Liver (tissue), 3 donors: ENCODE measurements around the gene AKAP13.

Experiments used
- CTCF ChIP-seq: fragments of 150-350 bp; IDR thresholded peaks from 2 replicates; pipeline ENCODE4 v1.5.1; 2017; ENCODE audit warnings: improper control_type of control experiment, low read depth, low read length; ENCODE audit not compliant: missing input control
- FOXA1 ChIP-seq: IDR thresholded peaks from 2 replicates; pipeline ENCODE4 v1.6.1; 2016; ENCODE audit warnings: antibody characterized with exemption
- HNF4A ChIP-seq, 2 donors: conservative IDR thresholded peaks; 2 replicates each; pipeline ENCODE4 v1.6.1; 2016; ENCODE audit warnings: antibody characterized with exemption in 2 of 2, mild to moderate bottlenecking in 2 of 2
- JUND ChIP-seq, 2 donors: IDR thresholded peaks; 2 replicates each; pipeline ENCODE4 v1.6.1; 2016; ENCODE audit warnings: antibody characterized with exemption in 2 of 2
- RAD21 ChIP-seq, 2 donors: IDR thresholded peaks; 2 replicates each; pipeline ENCODE4 v1.6.1; 2016; ENCODE audit warnings: antibody characterized with exemption in 2 of 2, mild to moderate bottlenecking in 2 of 2
- REST ChIP-seq: IDR thresholded peaks from 2 replicates; pipeline ENCODE4 v1.6.1; 2016; ENCODE audit warnings: antibody characterized with exemption, mild to moderate bottlenecking
- SP1 ChIP-seq: IDR thresholded peaks from 2 replicates; pipeline ENCODE4 v1.6.1; 2018; ENCODE audit warnings: antibody characterized with exemption, mild to moderate bottlenecking
- YY1 ChIP-seq: IDR thresholded peaks from 2 replicates; pipeline ENCODE4 v1.6.1; 2016; ENCODE audit warnings: antibody characterized with exemption, mild to moderate bottlenecking
- donor health status: healthy.
- donor health status: healthy.

GRCh38 chr15:85750319-85751290 lies 370.2 kb downstream of the AKAP13 start:
- TF ChIP-seq CTCF (no peak), SP1 (no peak), FOXA1 (no peak), YY1 (no peak), REST (no peak), HNF4A (conservative IDR thresholded peaks at IDR 0.05) (no peak), JUND (IDR thresholded peaks at IDR 0.05) (no peak), RAD21 (IDR thresholded peaks at IDR 0.05) (no peak)
